ENCODE results near the gene CST4.

DNA sequence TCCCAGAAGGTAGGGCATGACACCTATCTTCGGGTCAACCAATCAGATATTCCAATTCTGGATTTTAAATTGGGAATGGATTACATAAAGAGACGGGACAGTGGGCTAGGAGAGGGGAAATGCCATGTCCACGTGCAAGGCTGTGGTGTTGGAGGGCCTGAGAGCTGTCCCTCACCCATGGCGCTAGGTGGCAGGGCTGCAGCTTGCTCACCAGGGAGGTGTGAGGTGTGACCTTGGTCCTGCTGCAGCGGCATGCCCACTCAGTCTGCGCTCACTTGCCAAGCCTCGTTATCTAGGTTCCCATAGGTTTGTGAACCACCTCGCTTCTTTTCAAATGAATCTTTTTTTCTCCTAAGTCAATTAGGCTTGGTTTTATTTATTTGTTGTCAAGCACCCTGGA lies 31.6 kb downstream of the CST4 start:
- TF ChIP-seq POLR2A (IDR thresholded peaks at IDR 0.05) (no peak), CTCF (IDR thresholded peaks at IDR 0.05) (no peak)

Data from esophagus squamous epithelium (tissue), 4 donors.